Spleen (tissue), 7 donors: Measurements from ENCODE around the gene ANKRD1.

Source experiments
- CTCF ChIP-seq, 11 experiments: fragments of 200-600 bp in 7 of 11; fragments of 450-650 bp in 4 of 11; sonication (generic) in 4 of 11; IDR thresholded peaks in 8 of 11; conservative IDR thresholded peaks in 3 of 11; 1 replicate in 7 of 11; 2 replicates in 4 of 11; pipeline versions ENCODE4 v1.4.0 to v1.8.0; 2016 to 2021; ENCODE audit warnings: antibody characterized with exemption in 11 of 11, inconsistent platforms in 4 of 11, mild to moderate bottlenecking in 1 of 11
- POLR2A ChIP-seq, 3 donors: fragments of 450-650 bp; IDR thresholded peaks; one replicate each; pipeline ENCODE4 v1.5.1; 2017; ENCODE audit warnings: antibody characterized with exemption in 3 of 3, mild to moderate bottlenecking in 1 of 3
- POLR2AphosphoS5 ChIP-seq, 3 donors: sonication (generic); formaldehyde crosslinking; IDR thresholded peaks; one replicate each; pipeline ENCODE4 v1.5.1; 2017; ENCODE audit warnings: antibody characterized with exemption in 3 of 3
- donor health status: DM: no; HTN: no; CAD: no; lungs with moderate emphysema.
- donor health status: DM: no; HTN: no; CAD: no.
- donor health status: DM: no; HTN: no; CAD: no.

- TF ChIP-seq CTCF (IDR thresholded peaks at IDR 0.05 in 8 of 11, conservative IDR thresholded peaks at IDR 0.05 in 3 of 11), result no peak
- TF ChIP-seq POLR2A (IDR thresholded peaks at IDR 0.05), result no peak
- no peak for TF ChIP-seq POLR2AphosphoS5 (IDR thresholded peaks at IDR 0.05)
These were observed 18.2 kb upstream of the ANKRD1 start for GRCh38 chr10:90939116-90939515.
